Stimulated activated CD4-positive, alpha-beta T cell treated with anti-CD3 and anti-CD28 coated beads, Interleukin-15, amount 100 ng/mL, for 1 hour (primary cell): Measurements from ENCODE around the gene UNC5B.

ENCODE experiments used
- DNase-seq, 2 donors: peaks; one replicate each; pipeline ENCODE4 v3.0.0-alpha.2; 2020; ENCODE audit warnings: low read depth in 1 of 2, low spot score in 1 of 2

Gene UNC5B

GRCh38 chr10:71222601-71223346 is 10.4 kb downstream of the UNC5B start:
- DNase-seq: no peak

- DNase-seq: no peak
Observed at GRCh38 chr10:71223347-71224058, 11.1 kb downstream of the UNC5B start.

- DNase-seq: no peak
Observed at GRCh38 chr10:71225291-71226058, 13.1 kb downstream of the UNC5B start.

- no peak for DNase-seq
Observed at GRCh38 chr10:71228875-71229675, 16.7 kb downstream of the UNC5B start.

GRCh38 chr10:71229726-71230655 is 17.6 kb downstream of the UNC5B start:
- DNase-seq: no peak

- no peak for DNase-seq
Observed at GRCh38 chr10:71230656-71231025, 18.3 kb downstream of the UNC5B start.

- no peak for DNase-seq
Observed at GRCh38 chr10:71231206-71231605, 18.8 kb downstream of the UNC5B start.

GRCh38 chr10:71232089-71232998 is 20.0 kb downstream of the UNC5B start:
- no peak for DNase-seq

GRCh38 chr10:71233482-71233892 is 21.1 kb downstream of the UNC5B start:
- no peak for DNase-seq

GRCh38 chr10:71234004-71234894 is 21.9 kb downstream of the UNC5B start:
- no peak for DNase-seq

- DNase-seq: no peak
Observed at GRCh38 chr10:71234970-71235685, 22.8 kb downstream of the UNC5B start.

- no peak for DNase-seq
Observed at GRCh38 chr10:71235808-71236207, 23.4 kb downstream of the UNC5B start.

GRCh38 chr10:71236286-71236685 is 23.9 kb downstream of the UNC5B start:
- no peak for DNase-seq

- no peak for DNase-seq
Observed at GRCh38 chr10:71236822-71237682, 24.7 kb downstream of the UNC5B start.

- no peak for DNase-seq
Observed at GRCh38 chr10:71237843-71238623, 25.7 kb downstream of the UNC5B start.

GRCh38 chr10:71238626-71239025 is 26.3 kb downstream of the UNC5B start:
- DNase-seq: no peak
